NCI-H1930 (cell line): ENCODE measurements around the gene ARL6IP4.
"Not testable (repeated sequence)": the region's sequence is repeated elsewhere in the genome, so short reads cannot be mapped to it uniquely, and the experiment has no call there.

Source experiments
- DNase-seq, 2 experiments: peaks; one replicate each; lab custom pipeline; 2025; lab: John Stamatoyannopoulos, UW

The ARL6IP4 gene

GRCh38 chr12:123011701-123012100 is 31.2 kb downstream of the ARL6IP4 start:
- DNase-seq: no peak

- DNase-seq: no peak
Observed at GRCh38 chr12:123013185-123014095, 33.0 kb downstream of the ARL6IP4 start.

DNA sequence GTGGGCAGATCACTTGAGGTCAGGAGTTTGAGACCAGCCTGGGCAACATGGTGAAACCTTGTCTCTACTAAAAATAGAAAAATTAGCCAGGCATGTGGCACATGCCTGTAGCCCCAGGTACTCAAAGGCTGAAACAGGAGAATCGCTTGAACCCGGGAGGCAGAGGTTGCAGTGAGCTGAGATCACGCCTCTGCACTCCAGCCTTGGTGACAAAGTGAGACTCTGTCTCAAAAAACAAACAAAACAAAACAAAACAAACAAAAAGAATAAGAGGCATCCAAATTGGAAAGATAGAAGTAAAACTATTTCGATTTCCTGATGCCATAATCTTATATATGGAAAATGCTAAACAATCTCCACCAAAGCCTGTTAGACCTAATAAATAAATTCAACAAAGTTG is 34.0 kb downstream of the ARL6IP4 start:
- DNase-seq: not testable (repeated sequence)

- no peak for DNase-seq
Observed at GRCh38 chr12:123017753-123018152, 37.3 kb downstream of the ARL6IP4 start.

DNA sequence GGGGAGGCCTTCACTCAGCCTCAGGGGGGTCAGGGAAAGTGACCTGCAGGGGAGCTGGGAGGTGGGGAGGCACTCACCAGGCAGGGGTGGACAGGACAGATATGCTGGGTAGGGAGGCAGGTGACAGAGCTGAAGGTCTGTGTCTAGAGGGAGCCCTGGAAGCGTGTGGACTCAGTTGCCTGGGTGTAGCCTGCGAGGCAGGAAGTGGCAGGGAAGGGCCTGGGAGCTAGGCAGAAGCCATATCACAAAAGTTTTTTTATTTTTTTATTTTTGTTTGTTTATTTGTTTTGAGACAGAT is 39.3 kb downstream of the ARL6IP4 start:
- no peak for DNase-seq

DNA sequence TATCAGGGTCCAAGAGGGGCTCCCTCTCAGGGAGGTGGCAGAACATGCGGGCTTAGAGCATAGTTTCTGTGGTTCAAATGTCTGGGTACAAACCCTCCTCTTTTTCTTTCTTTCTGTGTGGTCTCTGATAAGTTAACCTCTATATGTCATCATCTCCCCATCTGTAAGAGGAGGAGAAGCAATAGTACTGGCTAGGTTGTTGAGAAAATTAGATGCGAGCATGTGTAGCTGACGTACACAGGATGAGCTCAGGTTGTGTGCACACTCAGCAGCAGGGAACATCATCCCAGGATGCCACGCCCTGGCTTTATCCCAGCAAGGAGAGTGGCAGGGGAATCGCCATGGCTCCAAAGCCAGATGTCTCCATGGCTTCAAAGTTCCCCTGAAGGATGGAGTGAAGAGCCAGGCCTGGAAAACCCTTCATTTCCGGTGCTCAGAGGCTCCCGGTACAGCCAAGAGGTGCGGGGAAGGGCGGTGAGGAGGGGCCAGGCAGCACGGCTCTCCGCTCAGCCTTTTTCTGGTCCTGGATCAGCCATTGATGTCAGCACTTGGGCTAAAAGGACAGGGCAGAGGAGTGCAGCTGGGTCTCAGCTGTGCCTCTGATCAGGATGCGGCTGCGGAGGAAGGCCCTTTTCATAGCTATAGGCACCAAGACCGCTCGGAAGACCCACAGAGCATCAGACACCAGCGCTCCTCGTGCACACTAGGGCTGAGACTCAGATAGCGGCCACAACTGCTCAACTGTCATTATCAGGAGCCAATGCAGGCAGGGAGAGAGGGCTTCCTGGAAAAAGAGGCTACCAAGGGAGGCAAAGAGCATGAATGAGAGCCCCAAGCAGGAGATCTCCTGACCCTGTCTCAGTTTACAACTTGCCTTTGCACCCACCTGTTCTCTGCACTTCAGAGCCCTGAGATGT is 41.5 kb downstream of the ARL6IP4 start:
- no peak for DNase-seq

- DNase-seq: no peak
Observed at GRCh38 chr12:123022846-123023245, 42.4 kb downstream of the ARL6IP4 start.

DNA sequence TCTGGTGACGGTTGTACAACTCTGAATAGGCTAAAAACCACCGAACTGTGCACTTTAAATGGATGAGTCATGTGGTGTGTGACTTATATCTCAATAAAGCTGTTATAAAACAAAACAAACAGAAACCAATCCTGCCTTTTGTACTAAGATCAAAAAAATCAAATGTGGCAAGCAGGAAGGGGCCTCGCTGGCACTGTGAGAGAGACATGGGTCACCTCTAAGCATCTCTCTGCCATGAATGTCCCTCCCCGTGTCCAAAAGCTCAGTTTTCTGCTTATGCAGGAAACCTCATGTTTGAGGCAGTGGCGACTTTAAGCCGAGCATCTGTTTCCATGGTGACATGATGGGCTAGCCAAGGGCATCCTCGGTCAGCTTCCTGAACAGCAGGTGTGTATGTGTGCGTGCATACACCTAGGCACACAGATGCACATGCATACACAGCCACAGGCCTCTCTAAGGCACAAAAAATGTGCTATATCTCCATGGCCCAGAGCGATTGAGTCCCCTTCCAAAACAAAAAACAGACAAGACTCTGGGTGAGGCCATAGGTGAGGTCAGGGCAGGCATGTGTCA is 44.4 kb downstream of the ARL6IP4 start:
- DNase-seq: no peak

DNA sequence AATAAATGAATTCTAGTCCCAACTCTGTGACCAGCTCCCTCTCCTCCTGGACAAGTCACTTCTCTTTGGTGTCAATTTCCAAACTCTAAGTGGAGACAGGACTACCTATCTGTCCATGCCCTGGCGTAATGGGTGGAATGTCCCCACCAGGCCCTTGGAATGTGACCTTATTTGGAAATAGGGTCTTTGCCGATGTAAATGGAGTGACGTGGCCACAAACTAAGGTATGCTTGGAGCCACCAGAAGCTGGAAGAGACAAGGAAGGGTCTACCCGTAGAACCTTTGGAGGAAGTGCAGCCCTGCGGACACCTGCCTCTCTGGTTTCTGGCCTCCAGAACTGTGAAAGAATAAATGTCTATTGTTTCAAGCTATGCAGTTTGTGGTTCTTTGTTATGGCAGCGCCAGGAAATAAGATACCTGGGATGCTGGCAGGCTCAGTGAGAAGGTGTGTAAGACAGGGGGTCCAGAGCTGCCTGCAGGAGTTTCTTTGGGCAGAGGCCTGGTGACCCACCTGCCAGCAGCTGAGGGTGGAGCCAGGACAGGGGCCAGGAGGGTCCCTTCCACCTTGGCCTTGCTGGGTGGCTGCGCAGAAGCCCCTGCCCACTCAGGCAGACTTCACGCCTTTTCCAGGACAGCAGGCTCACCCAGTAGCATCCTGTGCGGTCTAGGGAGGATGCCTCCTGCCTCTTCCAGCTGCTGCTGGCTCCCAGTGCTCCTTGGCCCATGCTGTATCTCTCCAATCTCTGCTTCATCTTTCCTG is 45.8 kb downstream of the ARL6IP4 start:
- DNase-seq: no peak

- DNase-seq: no peak
Observed at GRCh38 chr12:123027726-123028445, 47.4 kb downstream of the ARL6IP4 start.

DNA sequence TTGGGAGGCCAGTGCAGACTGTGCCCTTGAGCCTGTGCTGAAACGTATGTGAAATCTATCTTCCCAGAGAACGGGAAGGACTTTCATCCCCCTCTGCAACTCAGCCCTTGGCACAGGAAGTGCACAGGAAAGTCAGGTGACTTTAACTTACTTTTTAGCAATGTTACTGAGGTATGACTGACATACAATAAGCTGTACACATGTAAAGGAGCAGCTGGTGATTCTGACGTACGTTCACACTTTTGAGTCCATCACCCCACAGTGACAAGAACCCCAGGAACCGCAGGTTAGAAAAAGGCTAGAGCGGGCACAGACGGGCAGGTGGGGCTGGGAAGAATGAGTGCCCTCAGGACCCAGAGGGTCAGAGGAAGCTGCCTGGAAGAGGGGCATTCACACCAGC is 48.0 kb downstream of the ARL6IP4 start:
- DNase-seq: no peak

- no peak for DNase-seq
Observed at GRCh38 chr12:123029550-123029949, 49.1 kb downstream of the ARL6IP4 start.

- no peak for DNase-seq
Observed at GRCh38 chr12:123030686-123031085, 50.2 kb downstream of the ARL6IP4 start.

- DNase-seq: no peak
Observed at GRCh38 chr12:123031171-123031845, 50.8 kb downstream of the ARL6IP4 start.
